ES-I3 (cell line): ENCODE measurements around the gene COX4I1.
"Not testable (repeated sequence)": the region's sequence is repeated elsewhere in the genome, so short reads cannot be mapped to it uniquely, and the experiment has no call there.

ENCODE experiments used
- H3K36me3 ChIP-seq: 2 replicates; pipeline ENCODE4 v1.6.1; 2013; ENCODE audit warnings: mild to moderate bottlenecking, low read length, control low read depth, moderate library complexity; ENCODE audit not compliant: insufficient read depth
- H3K4me1 ChIP-seq: 2 replicates; pipeline ENCODE4 v1.6.1; 2013; ENCODE audit warnings: mild to moderate bottlenecking, control low read depth, low read length; ENCODE audit not compliant: insufficient read depth
- H3K9ac ChIP-seq: 2 replicates; pipeline ENCODE4 v1.6.1; 2013; ENCODE audit warnings: low read depth, mild to moderate bottlenecking, low read length, moderate library complexity
- H3K9me3 ChIP-seq: 2 replicates; pipeline ENCODE4 v1.6.1; 2013; ENCODE audit warnings: mild to moderate bottlenecking, low read length, moderate library complexity; ENCODE audit not compliant: control insufficient read depth, insufficient read depth

Gene COX4I1

GRCh38 chr16:85800321-85800669 is 800 bp downstream of the COX4I1 start:
- Histone ChIP-seq H3K36me3 (peaks cover 35% of the 10 kb centered on the region), H3K4me1 (no peaks in the 10 kb centered on the region; the same call in 1 of the 2 replicates), H3K9ac (peak overlapping the region; percentile 90), H3K9me3 (no peaks in the 10 kb centered on the region)

GRCh38 chr16:85803570-85803969 is 4.1 kb downstream of the COX4I1 start:
- peaks cover 44% of the 10 kb centered on the region for H3K36me3 ChIP-seq
- H3K9ac ChIP-seq, result no peak overlapping the region

GRCh38 chr16:85805442-85806045 is 6.0 kb downstream of the COX4I1 start:
- Histone ChIP-seq H3K9ac (no peak overlapping the region), H3K9me3 (no peaks in the 10 kb centered on the region), H3K4me1 (no peaks in the 10 kb centered on the region), H3K36me3 (peaks cover 44% of the 10 kb centered on the region)

More at GRCh38 chr16:85803570-85803969, 4.1 kb downstream of the COX4I1 start:
- no peaks in the 10 kb centered on the region for H3K9me3 ChIP-seq
- no peaks in the 10 kb centered on the region for H3K4me1 ChIP-seq

- Histone ChIP-seq H3K4me1 (no peaks in the 10 kb centered on the region), H3K36me3 (peaks cover 41% of the 10 kb centered on the region), H3K9me3 (no peaks in the 10 kb centered on the region)
These were observed 7.0 kb downstream of the COX4I1 start for GRCh38 chr16:85806539-85806938.

GRCh38 chr16:85807340-85807739 is 7.8 kb downstream of the COX4I1 start:
- not testable (repeated sequence) for H3K9ac ChIP-seq, H3K9me3 ChIP-seq, H3K4me1 ChIP-seq
- H3K36me3 ChIP-seq, result peaks cover 33% of the 10 kb centered on the region

More at GRCh38 chr16:85806539-85806938, 7.0 kb downstream of the COX4I1 start:
- H3K9ac ChIP-seq, result no peak overlapping the region

- peaks cover 27% of the 10 kb centered on the region for H3K36me3 ChIP-seq
- not testable (repeated sequence) for H3K9me3 ChIP-seq, H3K4me1 ChIP-seq, H3K9ac ChIP-seq
These were observed 8.6 kb downstream of the COX4I1 start for GRCh38 chr16:85808104-85808503.

GRCh38 chr16:85808926-85809325 is 9.4 kb downstream of the COX4I1 start:
- no peaks in the 10 kb centered on the region for H3K4me1 ChIP-seq
- peaks cover 20% of the 10 kb centered on the region; the same call in 1 of the 2 replicates for H3K36me3 ChIP-seq
- no peaks in the 10 kb centered on the region for H3K9me3 ChIP-seq
- H3K9ac ChIP-seq, result no peak overlapping the region

GRCh38 chr16:85809645-85810044 is 10.2 kb downstream of the COX4I1 start:
- Histone ChIP-seq H3K9me3 (no peaks in the 10 kb centered on the region), H3K4me1 (no peaks in the 10 kb centered on the region), H3K36me3 (peaks cover 18% of the 10 kb centered on the region; the same call in 1 of the 2 replicates), H3K9ac (no peak overlapping the region)

GRCh38 chr16:85810097-85810741 is 10.7 kb downstream of the COX4I1 start:
- Histone ChIP-seq H3K4me1 (no peaks in the 10 kb centered on the region), H3K9ac (no peak overlapping the region)

GRCh38 chr16:85810742-85811115 is 11.2 kb downstream of the COX4I1 start:
- H3K4me1 ChIP-seq, result no peaks in the 10 kb centered on the region
- no peaks in the 10 kb centered on the region for H3K9me3 ChIP-seq
- peaks cover 9% of the 10 kb centered on the region; the same call in 1 of the 2 replicates for H3K36me3 ChIP-seq
- H3K9ac ChIP-seq, result no peak overlapping the region

More at GRCh38 chr16:85810097-85810741, 10.7 kb downstream of the COX4I1 start:
- Histone ChIP-seq H3K36me3 (peaks cover 14% of the 10 kb centered on the region; the same call in 1 of the 2 replicates), H3K9me3 (no peaks in the 10 kb centered on the region)

GRCh38 chr16:85812031-85812807 is 12.7 kb downstream of the COX4I1 start:
- Histone ChIP-seq H3K4me1 (no peaks in the 10 kb centered on the region), H3K36me3 (no peaks in the 10 kb centered on the region), H3K9me3 (no peaks in the 10 kb centered on the region), H3K9ac (no peak overlapping the region; the same call in 1 of the 2 replicates)

GRCh38 chr16:85812811-85813700 is 13.6 kb downstream of the COX4I1 start:
- no peaks in the 10 kb centered on the region for H3K9me3 ChIP-seq
- no peak overlapping the region for H3K9ac ChIP-seq
- H3K36me3 ChIP-seq, result no peaks in the 10 kb centered on the region
- H3K4me1 ChIP-seq, result no peaks in the 10 kb centered on the region

GRCh38 chr16:85816159-85816558 is 16.7 kb downstream of the COX4I1 start:
- no peaks in the 10 kb centered on the region for H3K36me3 ChIP-seq
- H3K4me1 ChIP-seq, result no peaks in the 10 kb centered on the region
- no peak overlapping the region for H3K9ac ChIP-seq
- H3K9me3 ChIP-seq, result no peaks in the 10 kb centered on the region

- H3K9me3 ChIP-seq, H3K36me3 ChIP-seq, H3K9ac ChIP-seq, H3K4me1 ChIP-seq: not testable (repeated sequence)
These were observed 17.7 kb downstream of the COX4I1 start for GRCh38 chr16:85817195-85817594.
